Thoracic aorta (tissue), 2 donors: ENCODE results near the gene MCAM. TPM values are rescaled to one million over a fixed set of nuclear protein-coding genes. Genes with fewer than 3 reads are reported as not detected.

Source experiments
- ATAC-seq: fragments of 150-250 bp; one replicate; pipeline ENCODE4 v1.8.0; 2017; ENCODE audit warnings: low read depth; ENCODE audit not compliant: insufficient number of reproducible peaks, low FRiP score
- DNase-seq: peaks from one replicate; pipeline ENCODE4 v3.0.0-alpha.2; 2020; ENCODE audit warnings: low spot score
- H3K27ac ChIP-seq, 2 donors: fragments of 200-600 bp; sonication (generic); 1 replicate in 1 of 2; 2 replicates in 1 of 2; pipeline ENCODE4 v1.5.1; 2016; ENCODE audit warnings: mild to moderate bottlenecking in 2 of 2, moderate library complexity in 2 of 2
- H3K27me3 ChIP-seq: fragments of 200-600 bp; sonication (generic); replicated peaks from 2 replicates; pipeline ENCODE4 v1.6.0; 2016; ENCODE audit warnings: mild to moderate bottlenecking; ENCODE audit not compliant: insufficient read depth
- H3K36me3 ChIP-seq: fragments of 200-600 bp; sonication (generic); one replicate; pipeline ENCODE4 v1.5.1; 2016
- H3K4me1 ChIP-seq, 2 donors: fragments of 200-600 bp; sonication (generic); 1 replicate in 1 of 2; 2 replicates in 1 of 2; pipeline versions ENCODE4 v1.5.1 to v1.6.0; 2016; ENCODE audit warnings: low read depth in 2 of 2, mild to moderate bottlenecking in 1 of 2; ENCODE audit not compliant: control insufficient read depth in 1 of 2
- H3K4me3 ChIP-seq: fragments of 200-600 bp; sonication (generic); 2 replicates; pipeline ENCODE4 v1.5.1; 2016; ENCODE audit warnings: mild to moderate bottlenecking
- H3K9me3 ChIP-seq: fragments of 200-600 bp; sonication (generic); 2 replicates; pipeline ENCODE4 v1.5.1; 2016
- CTCF ChIP-seq: fragments of 200-600 bp; sonication (generic); IDR thresholded peaks from one replicate; pipeline ENCODE4 v1.5.1; 2019; ENCODE audit warnings: antibody characterized with exemption
- total RNA-seq, 2 donors: library from RNA; depleted of rRNA; stranded (reverse); fragments of >200 nt; gene quantifications; one replicate each; pipeline versions ENCODE4 v1.1.0 to v1.2.3, GENCODE V29; 2016

Gene MCAM
- total RNA-seq, 2 donors from 2014 or later: 3,387 to 6,698 TPM

DNA sequence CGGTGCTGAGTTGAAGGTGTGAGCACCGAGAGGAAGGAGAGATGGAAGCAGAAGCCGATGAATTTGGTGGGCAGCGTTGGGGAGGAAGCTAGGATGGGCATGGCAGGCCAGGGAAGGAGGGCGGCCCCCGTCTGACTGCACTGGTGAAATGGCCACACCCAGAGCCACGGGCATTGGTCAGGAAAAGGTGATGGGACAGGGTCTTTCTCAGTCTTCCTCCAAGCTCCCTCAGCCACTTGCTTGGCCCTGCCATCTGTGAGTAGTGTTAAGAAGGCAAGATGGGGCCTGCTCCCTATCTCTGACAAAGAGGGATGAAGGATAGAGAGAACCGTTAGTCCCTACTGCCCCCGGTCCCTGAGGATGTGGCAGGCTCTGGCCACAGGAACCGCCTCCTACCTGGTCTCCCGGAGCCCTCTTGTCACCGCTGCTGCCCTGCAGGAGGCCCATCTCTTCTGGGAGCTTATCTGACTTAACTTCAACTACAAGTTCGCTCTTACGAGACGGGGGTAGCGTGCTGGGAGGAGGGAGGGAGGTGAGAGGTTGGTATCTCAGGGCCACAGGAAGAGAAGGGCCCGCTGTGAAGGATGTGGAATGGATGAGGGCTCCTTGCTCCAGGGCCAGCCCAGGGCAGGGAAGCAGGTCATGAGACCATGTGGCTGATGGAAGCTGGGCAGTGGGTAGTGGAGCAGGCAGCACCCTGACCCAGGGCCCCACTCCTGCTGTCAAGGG lies 6.8 kb downstream of the MCAM start:
- Histone ChIP-seq H3K27ac (peak overlapping the region; percentile 65 to 77), H3K27me3 (no peaks in the 10 kb centered on the region), H3K4me3 (no peak overlapping the region), H3K9me3 (no peaks in the 10 kb centered on the region), H3K36me3 (peaks cover 51% of the 10 kb centered on the region), H3K4me1 (peaks cover 31 to 94% of the 10 kb centered on the region in 2 donors)
- no peak for DNase-seq
- no peak for ATAC-seq
- TF ChIP-seq CTCF: no peak

- H3K36me3 ChIP-seq: peaks cover 46% of the 10 kb centered on the region
- H3K4me1 ChIP-seq: peaks cover 25 to 91% of the 10 kb centered on the region in 2 donors
- no peaks in the 10 kb centered on the region for H3K27me3 ChIP-seq
- ATAC-seq (no peak), DNase-seq (no peak)
- H3K9me3 ChIP-seq: no peaks in the 10 kb centered on the region
- peak overlapping the region; percentile 65 to 77 for H3K27ac ChIP-seq
- no peak for TF ChIP-seq CTCF
- no peak overlapping the region for H3K4me3 ChIP-seq
Measured at GRCh38 chr11:119309411-119309810, 7.5 kb downstream of the MCAM start.

DNA sequence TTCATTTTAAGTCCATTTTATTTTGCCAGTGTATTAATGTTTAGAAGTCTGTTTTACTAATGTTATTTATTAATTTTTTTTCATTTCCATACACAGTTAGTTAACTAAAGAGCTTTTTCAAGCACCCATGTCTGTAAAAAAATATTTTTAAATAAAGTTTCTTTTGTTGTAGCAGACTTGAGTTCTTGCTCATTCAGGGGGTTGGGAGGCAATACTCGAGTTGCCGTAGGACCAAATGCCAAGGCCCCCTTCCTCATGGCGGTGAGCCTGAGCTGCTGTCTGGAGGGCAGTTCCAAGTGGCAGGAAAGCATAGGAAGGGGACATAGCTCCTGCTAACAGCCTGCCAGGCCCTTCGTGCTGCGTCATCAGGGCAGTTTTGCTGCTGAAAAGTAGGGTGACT lies 9.0 kb downstream of the MCAM start:
- Histone ChIP-seq H3K4me3 (no peak overlapping the region), H3K4me1 (peaks cover 24 to 76% of the 10 kb centered on the region in 2 donors), H3K36me3 (peaks cover 40% of the 10 kb centered on the region), H3K27ac (peak overlapping the region; percentile 77 to 91), H3K9me3 (no peaks in the 10 kb centered on the region), H3K27me3 (no peaks in the 10 kb centered on the region)
- ATAC-seq (no peak), DNase-seq (no peak)
- no peak for TF ChIP-seq CTCF

GRCh38 chr11:119307219-119307618 lies 9.7 kb downstream of the MCAM start:
- no peak for TF ChIP-seq CTCF
- H3K27me3 ChIP-seq: no peaks in the 10 kb centered on the region
- H3K36me3 ChIP-seq: peaks cover 32% of the 10 kb centered on the region
- peak overlapping the region; percentile 77 to 91 for H3K27ac ChIP-seq
- H3K4me3 ChIP-seq: no peak overlapping the region
- peaks cover 24 to 69% of the 10 kb centered on the region in 2 donors for H3K4me1 ChIP-seq
- no peaks in the 10 kb centered on the region for H3K9me3 ChIP-seq
- ATAC-seq (no peak), DNase-seq (no peak)

GRCh38 chr11:119306373-119306890 lies 10.5 kb downstream of the MCAM start:
- ATAC-seq (peak; percentile 94), DNase-seq (no peak)
- Histone ChIP-seq H3K4me1 (peaks cover 24 to 64% of the 10 kb centered on the region in 2 donors), H3K9me3 (no peaks in the 10 kb centered on the region), H3K27me3 (no peaks in the 10 kb centered on the region), H3K4me3 (peak overlapping the region; percentile 8), H3K36me3 (peaks cover 25% of the 10 kb centered on the region), H3K27ac (peak overlapping the region; percentile 77 to 91)
- no peak for TF ChIP-seq CTCF
